Nucleus accumbens (tissue), 56 donors: Measurements from ENCODE around the gene UBE2E1.

ENCODE experiments used
- DNase-seq, 56 donors: peaks; one replicate each; lab custom pipeline; 2025; lab: John Stamatoyannopoulos, UW

The UBE2E1 gene

GRCh38 chr3:23817508-23818223, 11.9 kb downstream of the UBE2E1 start:
- no peak for DNase-seq

- peak in 37 of 56 donors; percentile 1 to 72 (median 31) for DNase-seq
Measured at GRCh38 chr3:23819599-23820360, 14.0 kb downstream of the UBE2E1 start.

GRCh38 chr3:23820888-23821287, 15.1 kb downstream of the UBE2E1 start:
- DNase-seq, result no peak

GRCh38 chr3:23821858-23822257, 16.1 kb downstream of the UBE2E1 start:
- DNase-seq, result no peak

- no peak for DNase-seq
Measured at GRCh38 chr3:23822559-23822958, 16.8 kb downstream of the UBE2E1 start.

- no peak for DNase-seq
Measured at GRCh38 chr3:23823620-23824019, 17.9 kb downstream of the UBE2E1 start.

- DNase-seq, result no peak
Measured at GRCh38 chr3:23824699-23825444, 19.1 kb downstream of the UBE2E1 start.

GRCh38 chr3:23825802-23826201, 20.0 kb downstream of the UBE2E1 start:
- no peak for DNase-seq

GRCh38 chr3:23826382-23827064, 20.8 kb downstream of the UBE2E1 start:
- DNase-seq, result peak in 1 of 56 donors; percentile 7

- DNase-seq, result no peak
Measured at GRCh38 chr3:23829242-23829934, 23.6 kb downstream of the UBE2E1 start.

GRCh38 chr3:23830869-23831484, 25.2 kb downstream of the UBE2E1 start:
- DNase-seq, result no peak

- no peak for DNase-seq
Measured at GRCh38 chr3:23831517-23832394, 26.0 kb downstream of the UBE2E1 start.

GRCh38 chr3:23832523-23832922, 26.8 kb downstream of the UBE2E1 start:
- no peak for DNase-seq

GRCh38 chr3:23834082-23834870, 28.5 kb downstream of the UBE2E1 start:
- DNase-seq, result no peak

GRCh38 chr3:23835087-23835486, 29.3 kb downstream of the UBE2E1 start:
- no peak for DNase-seq

- no peak for DNase-seq
Measured at GRCh38 chr3:23835802-23836201, 30.0 kb downstream of the UBE2E1 start.

GRCh38 chr3:23836536-23837230, 30.9 kb downstream of the UBE2E1 start:
- no peak for DNase-seq
